Tibial nerve (tissue), 4 donors: ENCODE results near the gene IRGQ. TPM values are rescaled to one million over a fixed set of nuclear protein-coding genes. Genes with fewer than 3 reads are reported as not detected.

Experiments
- DNase-seq, 2 donors: peaks; one replicate each; pipeline ENCODE4 v3.0.0-alpha.2; 2019; ENCODE audit warnings: low spot score in 2 of 2
- H3K27ac ChIP-seq, 4 donors: fragments of 200-600 bp; sonication (generic) in 3 of 4; one replicate each; pipeline ENCODE4 v1.5.1; 2017 to 2019; ENCODE audit warnings: mild to moderate bottlenecking in 1 of 4
- H3K27me3 ChIP-seq, 2 donors: fragments of 200-600 bp; sonication (generic) in 1 of 2; one replicate each; pipeline versions ENCODE4 v1.5.1 to v1.6.0; 2017 to 2019
- H3K36me3 ChIP-seq, 3 donors: fragments of 200-600 bp; sonication (generic); one replicate each; pipeline ENCODE4 v1.5.1; 2018 to 2019
- H3K4me1 ChIP-seq, 4 donors: fragments of 200-600 bp; sonication (generic) in 3 of 4; one replicate each; pipeline ENCODE4 v1.5.1; 2017 to 2019
- H3K4me3 ChIP-seq, 4 donors: fragments of 200-600 bp; sonication (generic) in 3 of 4; one replicate each; pipeline ENCODE4 v1.5.1; 2017 to 2019; ENCODE audit warnings: mild to moderate bottlenecking in 1 of 4, moderate library complexity in 1 of 4
- H3K9me3 ChIP-seq, 4 donors: fragments of 200-600 bp; sonication (generic) in 3 of 4; one replicate each; pipeline ENCODE4 v1.5.1; 2017 to 2019
- CTCF ChIP-seq, 5 experiments: fragments of 200-600 bp in 3 of 5; fragments of 450-650 bp in 2 of 5; sonication (generic) in 3 of 5; IDR thresholded peaks; one replicate each; pipeline ENCODE4 v1.5.1; 2016 to 2019; ENCODE audit warnings: antibody characterized with exemption in 5 of 5, mild to moderate bottlenecking in 3 of 5, moderate library complexity in 2 of 5
- EP300 ChIP-seq, 2 donors: sonication (generic); formaldehyde crosslinking; IDR thresholded peaks; one replicate each; pipeline ENCODE4 v1.6.1; 2017; ENCODE audit warnings: antibody characterized with exemption in 2 of 2, mild to moderate bottlenecking in 1 of 2
- POLR2A ChIP-seq, 2 donors: fragments of 450-650 bp; IDR thresholded peaks; one replicate each; pipeline ENCODE4 v1.6.1; 2017; ENCODE audit warnings: antibody characterized with exemption in 2 of 2, mild to moderate bottlenecking in 2 of 2, moderate library complexity in 2 of 2
- WGBS, 2 donors: methylation state at CpG; one replicate each; pipeline ENCODE4 v1.1.5; 2018; 5-methylcytosine and 5-hydroxymethylcytosine counted together
- total RNA-seq, 4 donors: library from RNA; depleted of rRNA; stranded (reverse); fragments of >200 nt; gene quantifications; one replicate each; pipeline ENCODE4 v1.1.0, GENCODE V29; 2016

IRGQ gene
- total RNA-seq, 4 donors from 2014 or later: 21.6 to 26.1 (median 23.6) TPM

DNA sequence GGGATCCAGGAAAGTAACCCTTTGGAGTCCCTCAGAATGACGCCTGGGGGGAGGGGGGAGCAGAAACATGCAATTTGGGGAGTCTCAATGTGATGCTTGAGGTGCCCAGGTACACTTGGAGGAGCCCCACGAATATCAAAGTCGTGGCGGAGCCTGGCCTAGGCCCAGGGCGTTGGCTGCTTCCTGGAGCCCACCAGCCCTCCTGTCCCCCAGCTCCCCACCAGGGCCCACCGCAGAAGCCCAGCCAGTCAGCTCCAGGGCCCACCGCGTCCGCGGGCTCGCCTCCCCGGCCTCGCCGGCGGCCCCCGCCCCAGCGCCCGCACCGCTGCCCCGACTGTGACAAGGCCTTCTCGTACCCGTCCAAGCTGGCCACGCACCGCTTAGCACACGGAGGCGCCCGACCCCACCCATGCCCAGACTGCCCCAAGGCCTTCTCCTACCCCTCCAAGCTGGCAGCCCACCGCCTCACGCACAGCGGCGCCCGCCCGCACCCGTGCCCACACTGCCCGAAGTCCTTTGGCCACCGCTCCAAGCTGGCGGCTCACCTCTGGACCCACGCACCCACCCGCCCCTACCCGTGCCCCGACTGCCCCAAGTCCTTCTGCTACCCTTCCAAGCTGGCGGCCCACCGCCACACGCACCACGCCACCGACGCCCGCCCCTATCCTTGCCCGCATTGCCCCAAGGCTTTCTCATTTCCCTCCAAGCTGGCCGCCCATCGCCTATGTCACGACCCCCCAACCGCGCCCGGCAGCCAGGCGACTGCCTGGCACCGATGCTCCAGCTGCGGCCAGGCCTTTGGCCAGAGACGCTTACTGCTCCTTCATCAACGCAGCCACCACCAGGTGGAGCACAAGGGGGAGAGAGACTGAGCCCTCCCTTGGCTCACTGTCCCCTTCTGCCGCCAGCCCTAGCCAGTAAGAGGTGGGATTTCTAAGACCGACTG is 60.8 kb downstream of the IRGQ start:
- peaks cover 0 to 14% (median 0%) of the 10 kb centered on the region in 4 donors for H3K9me3 ChIP-seq
- peak overlapping the region; percentile 89 to 94 (median 90) for H3K27ac ChIP-seq
- H3K36me3 ChIP-seq: peaks cover 0 to 42% (median 0%) of the 10 kb centered on the region in 3 donors
- peaks cover 0 to 29% (median 15%) of the 10 kb centered on the region in 4 donors for H3K4me1 ChIP-seq
- TF ChIP-seq POLR2A (IDR thresholded peaks at IDR 0.05): no peak
- no peak for TF ChIP-seq EP300 (IDR thresholded peaks at IDR 0.05)
- TF ChIP-seq CTCF (IDR thresholded peaks at IDR 0.05): peak; percentile 43 to 75 (median 54)
- peak; percentile 36 to 60 for DNase-seq
- H3K4me3 ChIP-seq: no peak overlapping the region
- 52 to 60% methylated on average over 60 to 62 of the region's 62 CpGs for WGBS, 2 donors
- no peaks in the 10 kb centered on the region for H3K27me3 ChIP-seq

Other genes starting within 250 kb of the IRGQ start
- 10 to 100 TPM in 3 of 4 donors, 1 to 10 TPM in 1; 5.5 to 42.6 (median 25.3) TPM for gene CD177, start 242.4 kb downstream of the IRGQ start, total RNA-seq
- gene TEX101, start 181.2 kb downstream of the IRGQ start, total RNA-seq: not detected
- gene LYPD3, start 130.5 kb downstream of the IRGQ start, total RNA-seq: under 1 TPM in 2 of 4 donors, not detected in 2; 0.42 to 0.44 TPM
- gene PHLDB3, start 91.4 kb downstream of the IRGQ start, total RNA-seq: 10 to 100 TPM in 3 of 4 donors, 1 to 10 TPM in 1; 9.8 to 25.5 (median 16.3) TPM
- 10 to 100 TPM; 33.7 to 54.5 (median 41.9) TPM for gene ETHE1, start 68.9 kb downstream of the IRGQ start, total RNA-seq
- under 1 TPM in 2 of 4 donors, not detected in 2; 0.60 to 0.63 TPM for gene ZNF575, start 62.9 kb downstream of the IRGQ start, total RNA-seq
- 10 to 100 TPM; 18.6 to 30.6 (median 25.7) TPM for gene XRCC1, start 20.6 kb downstream of the IRGQ start, total RNA-seq
- gene PINLYP, start 20.3 kb downstream of the IRGQ start, total RNA-seq: 10 to 100 TPM in 3 of 4 donors, 1 to 10 TPM in 1; 7.5 to 45.7 (median 21.6) TPM
- 10 to 100 TPM in 3 of 4 donors, 1 to 10 TPM in 1; 9.9 to 18.8 (median 15.2) TPM for gene ZNF576, start 461 bp upstream of the IRGQ start, total RNA-seq
- under 1 TPM; 0.20 to 0.84 (median 0.52) TPM for gene SRRM5, start 16.0 kb upstream of the IRGQ start, total RNA-seq
- 10 to 100 TPM; 38.1 to 61.1 (median 50.5) TPM for gene ZNF428, start 23.5 kb upstream of the IRGQ start, total RNA-seq
- 100 to 1,000 TPM in 2 of 4 donors, 10 to 100 TPM in 2; 85.2 to 108 (median 102) TPM for gene CADM4, start 43.7 kb upstream of the IRGQ start, total RNA-seq
- 10 to 100 TPM; 12.9 to 19.7 (median 16.4) TPM for gene PLAUR, start 74.0 kb upstream of the IRGQ start, total RNA-seq
- gene IRGC, start 119.9 kb upstream of the IRGQ start, total RNA-seq: not detected
- gene SMG9, start 158.8 kb upstream of the IRGQ start, total RNA-seq: 10 to 100 TPM; 14.6 to 49.8 (median 28.0) TPM
- 10 to 100 TPM in 1 of 4 donors, 1 to 10 TPM in 3; 4.6 to 18.3 (median 6.8) TPM for gene KCNN4, start 184.8 kb upstream of the IRGQ start, total RNA-seq
- 1 to 10 TPM in 1 of 4 donors, under 1 TPM in 3; 0.39 to 2.1 (median 0.53) TPM for gene LYPD5, start 206.3 kb upstream of the IRGQ start, total RNA-seq
- gene ZNF283, start 231.2 kb upstream of the IRGQ start, total RNA-seq: 10 to 100 TPM in 2 of 4 donors, 1 to 10 TPM in 2; 4.2 to 12.3 (median 10.4) TPM